Psoas muscle (tissue), 8 donors: ENCODE data around the gene MMP24OS. TPM values are rescaled to one million over a fixed set of nuclear protein-coding genes. Genes with fewer than 3 reads are reported as not detected.

ENCODE experiments used
- ATAC-seq, 4 donors: fragments of 200-7000 bp; cut with Tn5 transposase; one replicate each; pipeline ENCODE4 v1.9.1; 2020; ENCODE audit warnings: moderate library complexity in 3 of 4, mild to moderate bottlenecking in 2 of 4
- DNase-seq, 2 donors: peaks; one replicate each; pipeline ENCODE4 v3.0.0-alpha.2; 2020
- H3K27ac ChIP-seq: fragments of 200-600 bp; one replicate; pipeline ENCODE4 v1.8.0; 2022
- H3K27me3 ChIP-seq, 3 donors: fragments of 200-600 bp in 1 of 3; one replicate each; pipeline versions ENCODE4 v1.6.1 to v1.8.0; 2013 to 2022; ENCODE audit warnings: low read length in 2 of 3, mild to moderate bottlenecking in 2 of 3, moderate library complexity in 1 of 3; ENCODE audit not compliant: insufficient read depth in 3 of 3
- H3K36me3 ChIP-seq, 2 donors: fragments of 200-600 bp in 1 of 2; one replicate each; pipeline versions ENCODE4 v1.6.1 to v1.8.0; 2013 to 2022; ENCODE audit warnings: low read depth in 1 of 2, mild to moderate bottlenecking in 1 of 2, moderate library complexity in 1 of 2; ENCODE audit not compliant: insufficient read depth in 1 of 2
- H3K4me1 ChIP-seq: fragments of 200-600 bp; one replicate; pipeline ENCODE4 v1.8.0; 2022
- H3K4me3 ChIP-seq: fragments of 200-600 bp; one replicate; pipeline ENCODE4 v1.8.0; 2022; ENCODE audit warnings: mild to moderate bottlenecking
- H3K9me3 ChIP-seq: fragments of 200-600 bp; one replicate; pipeline ENCODE4 v1.8.0; 2022
- CTCF ChIP-seq: fragments of 200-600 bp; IDR thresholded peaks from one replicate; pipeline ENCODE4 v1.8.0; 2022; ENCODE audit warnings: antibody characterized with exemption
- WGBS, 3 donors: extraction: QIAGEN DNeasy Blood & Tissue Kit; methylation state at CpG; one replicate each; pipeline versions ENCODE4 v1.1.6 to v1.1.7; 2013; 5-methylcytosine and 5-hydroxymethylcytosine counted together
- intact Hi-C, 2 donors: fragments of 100-400 bp; cut with DNase I; formaldehyde crosslinking; loops; one replicate each; pipeline versions ENCODE4 v1.11.0 to v1.14.2; 2022
- polyA plus RNA-seq, 3 donors: library from polyadenylated mRNA; stranded (reverse); fragments of 200-250 nt; gene quantifications; one replicate each; pipeline ENCODE4 v1.2.3, GENCODE V29; 2013
- total RNA-seq, 4 donors: library from RNA; stranded (reverse); fragmentation: NEBNext Ultra II Directional in 2 of 4; extraction: Animal tissue kit (Norgen Biotek cat#: 25700) in 2 of 4; gene quantifications; one replicate each; pipeline versions ENCODE4 v1.2.1 to v1.2.4, GENCODE V29; 2021 to 2023
- donor health status: healthy with polysubstance abuse.
- donor health status: DM: no; HTN: no; CAD: no; lungs with moderate emphysema.
- donor health status: Bipolar disorder and iron deficiency.
- donor health status: healthy.
- donor health status: DM: yes; HTN: yes; CAD: no.
- donor health status: DM: no; HTN: no; CAD: no.
- donor health status: DM: no; HTN: no; CAD: no.
- donor health status: DM: yes; HTN: yes; CAD: no.

The MMP24OS gene
- total and polyA plus RNA-seq, 7 donors = 10.4 to 40.6 (median 25.1) TPM

- ATAC-seq = no peak
- peaks cover 0 to 3% of the 10 kb centered on the region in 2 donors for H3K36me3 ChIP-seq
- WGBS, 3 donors = 81 to 82% (median 82%) methylated on average over 26 to 28 of the region's 28 CpGs
These were observed 9.8 kb upstream of the MMP24OS start for GRCh38 chr20:35287509-35288324.

DNA sequence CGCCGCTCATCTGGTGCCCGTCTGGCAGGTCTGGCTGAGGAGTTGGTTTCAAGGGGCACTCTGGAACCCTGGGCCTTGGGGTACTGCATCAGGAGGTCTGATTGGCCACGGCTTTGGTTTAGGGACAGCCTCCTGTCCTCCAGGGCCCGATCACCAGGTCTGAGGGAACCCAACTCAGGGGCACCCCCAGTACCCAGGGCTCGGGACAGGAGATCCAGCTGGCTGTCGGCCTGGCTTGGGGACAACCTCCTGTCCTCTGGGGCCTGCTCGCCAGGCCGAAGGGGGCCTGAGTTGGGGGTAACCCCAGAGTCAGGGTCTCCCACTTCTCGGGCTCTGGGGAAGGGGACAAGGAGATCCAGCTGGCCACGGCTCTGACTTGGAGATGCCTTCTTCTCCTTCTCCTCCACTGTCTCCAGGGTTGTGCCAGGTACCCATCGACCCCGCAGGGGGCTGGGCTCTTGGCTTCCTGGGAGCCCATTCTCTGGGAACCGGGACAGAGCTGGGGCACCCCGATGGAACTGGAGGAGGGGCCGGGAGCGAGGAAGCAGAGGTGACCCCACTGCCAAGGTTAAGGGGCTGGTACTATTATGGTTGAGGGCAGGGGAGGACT lies 9.1 kb upstream of the MMP24OS start:
- TF ChIP-seq CTCF = no peak
- Histone ChIP-seq H3K36me3 (peaks cover 0 to 10% of the 10 kb centered on the region in 2 donors), H3K27ac (no peak overlapping the region), H3K4me3 (no peak overlapping the region), H3K4me1 (peaks cover 11% of the 10 kb centered on the region), H3K27me3 (peaks cover 0 to 4% (median 0%) of the 10 kb centered on the region in 3 donors), H3K9me3 (no peaks in the 10 kb centered on the region)
- DNase-seq = no peak
- WGBS, 3 donors = 83 to 87% (median 84%) methylated on average over 15 to 17 of the region's 17 CpGs
- ATAC-seq = no peak
- intact Hi-C loops = loop anchor here in 1 of 2 donors (5.0 kb wide), 1 partner anchor 165 kb away; no protein-coding TSS in a partner anchor

More at GRCh38 chr20:35287509-35288324, 9.8 kb upstream of the MMP24OS start:
- Histone ChIP-seq H3K27ac (no peak overlapping the region), H3K27me3 (peaks cover 0 to 11% (median 0%) of the 10 kb centered on the region in 3 donors), H3K4me3 (no peak overlapping the region), H3K9me3 (no peaks in the 10 kb centered on the region), H3K4me1 (peaks cover 11% of the 10 kb centered on the region)
- no peak for DNase-seq
- TF ChIP-seq CTCF = no peak
- intact Hi-C loops = loop anchor here in 1 of 2 donors (5.0 kb wide), 1 partner anchor 165 kb away; no protein-coding TSS in a partner anchor

DNA sequence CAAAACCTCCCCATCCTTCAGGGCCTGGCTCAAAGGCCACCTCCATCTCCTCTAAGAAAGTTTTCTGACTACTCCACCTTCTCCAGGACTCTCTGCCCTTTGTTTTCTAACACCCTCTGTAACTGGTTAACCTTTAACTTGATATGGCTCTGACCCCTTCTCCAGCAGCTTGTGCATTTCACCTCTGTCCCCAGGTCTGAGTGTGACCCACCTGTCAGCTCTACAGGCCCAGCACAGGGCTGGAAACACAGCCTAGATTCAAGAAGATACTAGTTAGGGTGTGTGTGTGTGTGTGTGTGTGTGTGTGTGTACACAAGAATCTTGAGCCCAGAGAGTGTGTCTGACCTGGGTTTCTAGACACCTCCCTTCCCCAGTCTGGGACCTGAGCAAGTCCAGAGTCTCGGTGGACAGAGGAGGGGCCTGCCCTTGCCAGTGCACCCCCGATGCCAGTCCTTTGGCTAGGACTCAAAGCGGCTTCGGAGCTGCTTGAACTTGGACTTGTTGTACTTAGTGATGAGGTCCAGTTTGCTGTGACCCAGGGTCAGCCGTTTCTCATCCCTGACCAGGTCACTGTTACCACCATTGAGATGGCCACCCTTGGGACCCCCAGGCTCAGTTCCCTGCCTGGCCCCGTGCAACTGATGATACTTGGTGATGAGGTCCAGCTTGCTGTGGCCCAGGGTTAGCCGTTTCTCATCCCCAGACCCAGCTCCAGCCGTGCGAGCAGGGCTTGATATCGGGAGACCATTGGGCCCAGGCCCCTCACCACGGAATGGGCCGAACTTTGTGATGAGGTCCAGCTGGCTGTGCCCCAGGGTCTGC lies 8.4 kb upstream of the MMP24OS start:
- Histone ChIP-seq H3K27me3 (no peaks in the 10 kb centered on the region), H3K4me1 (peaks cover 11% of the 10 kb centered on the region), H3K27ac (no peak overlapping the region), H3K36me3 (peaks cover 0 to 17% of the 10 kb centered on the region in 2 donors), H3K9me3 (no peaks in the 10 kb centered on the region), H3K4me3 (no peak overlapping the region)
- DNase-seq = no peak
- 89 to 92% (median 91%) methylated on average over 12 of the region's 12 CpGs for WGBS, 3 donors
- no peak for ATAC-seq
- intact Hi-C loops = loop anchor here in 1 of 2 donors (5.0 kb wide), 1 partner anchor 166 kb away; no protein-coding TSS in a partner anchor
- no peak for TF ChIP-seq CTCF

GRCh38 chr20:35285806-35286076 lies 7.8 kb upstream of the MMP24OS start:
- Histone ChIP-seq H3K4me1 (peaks cover 11% of the 10 kb centered on the region), H3K27ac (no peak overlapping the region), H3K27me3 (no peaks in the 10 kb centered on the region), H3K4me3 (no peak overlapping the region), H3K36me3 (peaks cover 0 to 22% of the 10 kb centered on the region in 2 donors), H3K9me3 (no peaks in the 10 kb centered on the region)
- TF ChIP-seq CTCF = no peak
- WGBS, 3 donors = 81 to 85% (median 83%) methylated on average over 5 of the region's 5 CpGs
- DNase-seq (no peak), ATAC-seq (no peak)
- intact Hi-C loops = loop anchor here in 1 of 2 donors (5.0 kb wide), 1 partner anchor 167 kb away; no protein-coding TSS in a partner anchor
